Ectodermal cell (in vitro differentiated cells): Measurements from ENCODE around the gene SERPINB13.
"Not testable (repeated sequence)": the region's sequence is repeated elsewhere in the genome, so short reads cannot be mapped to it uniquely, and the experiment has no call there.

Experiments
- H3K27ac ChIP-seq: 2 replicates; pipeline ENCODE4 v1.7.0; 2013; ENCODE audit warnings: mild to moderate bottlenecking, low read depth, low read length; ENCODE audit not compliant: insufficient read depth, poor library complexity, severe bottlenecking
- H3K27me3 ChIP-seq: 2 replicates; pipeline ENCODE4 v1.7.0; 2013; ENCODE audit warnings: mild to moderate bottlenecking, low read length; ENCODE audit not compliant: insufficient read depth, control insufficient read depth, poor library complexity, severe bottlenecking
- H3K36me3 ChIP-seq: one replicate; pipeline ENCODE4 v1.7.0; 2013; ENCODE audit warnings: low read length; ENCODE audit not compliant: control insufficient read depth, insufficient read depth
- H3K4me1 ChIP-seq: one replicate; pipeline ENCODE4 v1.7.0; 2013; ENCODE audit warnings: low read length; ENCODE audit not compliant: control insufficient read depth, insufficient read depth
- H3K4me3 ChIP-seq: 2 replicates; pipeline ENCODE4 v1.7.0; 2013; ENCODE audit warnings: low read depth, low read length, control low read depth; ENCODE audit not compliant: insufficient read depth
- H3K9me3 ChIP-seq: 2 replicates; pipeline ENCODE4 v1.7.0; 2013; ENCODE audit warnings: mild to moderate bottlenecking, low read length, moderate library complexity; ENCODE audit not compliant: control insufficient read depth
- WGBS, 2 experiments: methylation state at CpG; one replicate each; pipeline ENCODE4 v1.1.7; 2013; ENCODE audit warnings: missing lambda C conversion rate in 2 of 2; 5-methylcytosine and 5-hydroxymethylcytosine counted together

The SERPINB13 gene

DNA sequence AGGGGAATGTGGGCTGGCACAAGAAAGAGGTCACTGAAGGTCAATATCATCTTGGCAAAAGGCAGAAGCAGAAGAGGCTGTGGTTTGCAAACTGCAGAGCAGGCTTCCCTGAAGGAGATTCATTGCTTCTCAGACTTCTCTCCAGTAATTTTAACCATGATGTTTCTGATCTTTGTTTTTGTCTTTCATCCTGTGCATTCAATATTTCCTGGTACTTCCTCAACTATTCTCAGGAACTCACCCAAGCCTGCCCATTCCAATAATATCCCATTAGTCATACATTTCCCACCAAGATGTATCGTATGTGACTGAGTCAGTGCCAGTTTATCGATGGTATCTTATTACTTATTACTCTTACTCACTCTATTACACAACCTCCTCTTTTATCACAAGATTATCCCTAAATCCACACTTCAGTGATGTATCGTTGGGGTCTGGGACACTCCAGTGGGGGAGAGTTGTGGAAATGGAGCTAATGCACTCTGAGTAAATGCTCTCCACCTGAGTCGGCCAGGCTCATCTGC, 54.1 kb downstream of the SERPINB13 start:
- H3K4me1 ChIP-seq, H3K9me3 ChIP-seq: not testable (repeated sequence)

DNA sequence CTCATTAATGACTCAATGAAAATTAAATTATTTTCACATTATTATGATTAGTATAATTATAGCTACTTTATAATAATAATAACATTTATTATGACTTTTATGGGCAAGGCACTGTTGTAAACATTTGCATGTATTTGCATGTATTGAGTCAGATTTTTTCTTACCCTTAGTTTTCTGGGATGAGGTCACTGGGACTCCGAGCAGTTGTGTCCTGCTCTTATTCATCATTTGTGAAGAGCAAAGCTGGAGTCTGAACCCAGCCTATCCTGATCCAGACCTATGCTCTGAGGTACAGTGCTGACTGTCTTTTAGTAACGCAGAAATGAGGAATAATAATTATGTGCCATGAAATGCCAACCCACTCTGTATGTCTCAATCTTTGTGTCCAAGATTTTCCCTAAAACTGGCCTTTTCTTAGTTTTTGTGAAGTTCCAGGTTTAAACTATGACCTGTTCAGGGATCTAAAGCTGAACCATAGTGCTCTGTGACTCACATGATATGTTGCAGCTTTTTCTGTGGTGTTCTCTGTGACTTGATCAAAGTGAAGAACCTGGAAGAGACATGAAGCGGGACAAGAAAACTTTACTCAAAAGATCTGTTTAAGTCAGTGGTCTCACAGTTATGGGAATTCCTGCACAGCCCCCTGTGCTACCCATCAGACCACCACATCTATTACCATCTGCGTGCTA, 55.7 kb downstream of the SERPINB13 start:
- 93 to 98% methylated on average over 4 of the region's 4 CpGs for WGBS, 2 experiments
- H3K4me1 ChIP-seq, H3K9me3 ChIP-seq, H3K27ac ChIP-seq, H3K36me3 ChIP-seq, H3K27me3 ChIP-seq, H3K4me3 ChIP-seq: not testable (repeated sequence)

More for the DNA sequence above, 54.1 kb downstream of the SERPINB13 start:
- H3K4me3 ChIP-seq, H3K36me3 ChIP-seq, H3K27me3 ChIP-seq, H3K27ac ChIP-seq: not testable (repeated sequence)
- WGBS, 2 experiments: 88 to 93% methylated on average over 1 to 4 of the region's 4 CpGs

DNA sequence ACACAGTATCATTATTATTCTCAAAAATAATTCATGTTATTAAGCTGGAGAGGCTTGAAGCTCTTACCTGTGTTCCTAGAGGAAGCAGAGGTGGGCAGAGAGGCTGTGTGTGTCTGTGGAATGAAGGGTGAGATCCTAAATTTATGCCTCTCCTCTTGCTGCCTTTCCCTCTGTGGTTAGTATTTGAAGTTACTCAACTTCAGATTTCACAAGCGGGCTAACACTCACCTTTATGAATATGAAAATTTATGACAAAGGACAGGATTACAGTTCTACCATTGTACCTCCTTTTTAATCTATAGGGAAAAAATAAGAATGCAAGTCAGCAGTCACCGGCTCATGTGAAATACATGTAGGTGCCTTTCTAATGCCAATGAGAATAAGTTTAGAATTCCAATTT, 57.0 kb downstream of the SERPINB13 start, which contains the start of gene SERPINB4:
SERPINB4 (minus strand) TSS at position 115 of the 400 bp plus-strand sequence. CDS start 679 bp downstream, outside the sequence.
- not testable (repeated sequence) for H3K4me3 ChIP-seq, H3K36me3 ChIP-seq, H3K9me3 ChIP-seq, H3K27me3 ChIP-seq, H3K4me1 ChIP-seq, H3K27ac ChIP-seq
- no CpG with 5 or more reads among the region's 2 CpGs for WGBS, 2 experiments

DNA sequence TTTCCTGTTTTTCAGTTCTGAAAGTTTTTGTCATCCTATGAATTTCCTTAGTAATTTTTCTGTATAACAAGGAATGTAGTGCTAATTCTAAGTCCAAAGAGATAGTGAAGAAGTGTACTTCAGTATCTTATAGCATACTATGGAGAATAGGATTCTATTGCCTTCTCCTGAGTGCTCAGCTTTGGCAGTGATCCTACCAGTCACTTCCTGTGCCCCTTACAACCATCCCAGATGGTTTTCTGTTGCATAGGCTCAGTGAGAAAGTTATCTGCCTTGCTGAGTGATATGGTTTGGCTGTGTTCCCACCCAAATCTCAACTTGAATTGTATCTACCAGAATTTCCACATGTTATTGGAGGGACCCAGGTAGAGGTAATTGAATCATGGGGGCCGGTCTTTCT, 57.6 kb downstream of the SERPINB13 start:
- H3K4me1 ChIP-seq, H3K27me3 ChIP-seq, H3K36me3 ChIP-seq, H3K9me3 ChIP-seq, H3K27ac ChIP-seq, H3K4me3 ChIP-seq: not testable (repeated sequence)
- WGBS, 2 experiments: 82 to 86% methylated on average over 1 of the region's 1 CpG

DNA sequence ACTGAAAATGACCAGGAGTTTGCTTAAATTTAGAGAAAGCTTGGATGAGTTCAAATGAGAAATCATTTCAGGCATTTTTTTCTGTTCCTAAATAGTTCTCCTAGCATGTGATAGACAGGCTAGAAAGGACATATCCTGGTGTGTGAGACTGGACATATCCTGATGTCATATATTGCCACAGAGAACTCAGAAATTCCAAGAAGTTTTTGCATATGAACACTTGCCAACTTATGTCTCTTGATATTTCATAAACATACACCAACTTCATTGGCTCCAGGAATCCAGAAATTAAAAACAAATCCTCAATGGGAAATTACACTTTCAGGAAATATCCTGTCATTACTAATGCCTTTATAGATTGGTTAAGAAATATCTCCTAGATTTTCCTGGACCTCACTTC, 59.8 kb downstream of the SERPINB13 start:
- no peaks in the 10 kb centered on the region for H3K27me3 ChIP-seq
- no peaks in the 10 kb centered on the region for H3K36me3 ChIP-seq
- H3K27ac ChIP-seq: no peak overlapping the region
- H3K4me3 ChIP-seq: no peak overlapping the region
- H3K4me1 ChIP-seq: no peaks in the 10 kb centered on the region
- H3K9me3 ChIP-seq: no peaks in the 10 kb centered on the region

DNA sequence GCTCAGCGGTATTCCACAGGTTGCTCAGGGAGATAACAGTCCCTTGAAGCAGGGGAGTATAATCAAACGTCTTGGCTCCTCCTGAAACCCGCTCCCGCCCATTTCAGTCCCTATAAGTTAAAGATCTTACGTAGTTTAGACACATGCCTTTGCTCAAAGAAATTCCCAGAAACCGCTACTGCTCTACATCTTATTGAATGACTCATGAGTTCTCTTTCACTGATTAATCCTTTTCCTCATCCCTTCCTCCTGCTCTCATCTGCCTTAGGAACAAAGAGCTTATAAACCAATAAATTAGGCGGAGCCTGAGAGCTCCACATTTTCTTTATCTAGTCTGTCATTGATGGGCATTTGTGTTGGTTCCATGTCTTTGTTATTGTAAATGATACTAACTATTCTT, 61.1 kb downstream of the SERPINB13 start:
- Histone ChIP-seq H3K27me3 (no peaks in the 10 kb centered on the region), H3K36me3 (no peaks in the 10 kb centered on the region), H3K4me1 (no peaks in the 10 kb centered on the region), H3K9me3 (no peaks in the 10 kb centered on the region), H3K27ac (no peak overlapping the region), H3K4me3 (no peak overlapping the region)
- WGBS, 2 experiments: 73 to 75% methylated on average over 6 of the region's 7 CpGs
